GM12891 (cell line): ENCODE measurements around the gene YTHDF1.

Experiments used
- POLR2A ChIP-seq: IDR thresholded peaks from 2 replicates; pipeline ENCODE4 v1.6.1; 2011; ENCODE audit warnings: low read depth, low read length, control low read depth
- POLR2AphosphoS5 ChIP-seq: IDR thresholded peaks from 2 replicates; pipeline ENCODE4 v1.6.1; 2011; ENCODE audit warnings: low read depth, low read length, control low read depth
- POU2F2 ChIP-seq: IDR thresholded peaks from 2 replicates; pipeline ENCODE4 v1.6.1; 2011; ENCODE audit warnings: low read depth, mild to moderate bottlenecking, control low read depth, low read length, moderate library complexity
- SPI1 ChIP-seq: IDR thresholded peaks from 2 replicates; pipeline ENCODE4 v1.6.1; 2011; ENCODE audit warnings: low read depth, low read length, control low read depth

GRCh38 chr20:63150911-63151531, 64.9 kb downstream of the YTHDF1 start:
- no peak for TF ChIP-seq POLR2A
- TF ChIP-seq POU2F2 = no peak
- no peak for TF ChIP-seq POLR2AphosphoS5
- TF ChIP-seq SPI1 = no peak
